Activated CD8-positive, alpha-beta memory T cell treated with anti-CD3 and anti-CD28 coated beads, Interleukin-2, amount 50 U/mL, for 48 hours (primary cell): Measurements from ENCODE around the gene TLCD3B.
"Not testable (repeated sequence)": the region's sequence is repeated elsewhere in the genome, so short reads cannot be mapped to it uniquely, and the experiment has no call there.

Experiments used
- DNase-seq: peaks from one replicate; pipeline ENCODE4 v3.0.0-alpha.2; 2020

Gene TLCD3B

GRCh38 chr16:30025156-30025555 is 5.9 kb downstream of the TLCD3B start:
- no peak for DNase-seq

- DNase-seq = no peak
Measured at GRCh38 chr16:30024451-30024850, 6.6 kb downstream of the TLCD3B start.

GRCh38 chr16:30023586-30023985 is 7.5 kb downstream of the TLCD3B start:
- no peak for DNase-seq

GRCh38 chr16:30022887-30023286 is 8.2 kb downstream of the TLCD3B start, which contains the start of gene C16orf92:
Gene C16orf92 (plus strand): TSS chr16:30023198. CDS start chr16:30023341, 143 bp downstream.
- DNase-seq = no peak

- no peak for DNase-seq
Measured at GRCh38 chr16:30018731-30019158, 12.3 kb downstream of the TLCD3B start.

GRCh38 chr16:30017937-30018336 is 13.1 kb downstream of the TLCD3B start:
- DNase-seq = not testable (repeated sequence)

GRCh38 chr16:30017277-30017656 is 13.8 kb downstream of the TLCD3B start:
- DNase-seq = no peak

GRCh38 chr16:30016555-30017276 is 14.4 kb downstream of the TLCD3B start:
- no peak for DNase-seq

GRCh38 chr16:30015450-30015849 is 15.6 kb downstream of the TLCD3B start:
- not testable (repeated sequence) for DNase-seq

GRCh38 chr16:30012598-30012997 is 18.5 kb downstream of the TLCD3B start:
- not testable (repeated sequence) for DNase-seq

- DNase-seq = no peak
Measured at GRCh38 chr16:30011714-30012504, 19.2 kb downstream of the TLCD3B start.

GRCh38 chr16:30010844-30011713 is 20.0 kb downstream of the TLCD3B start, which contains the start of gene DOC2A:
Gene DOC2A (minus strand): TSS chr16:30011027. CDS start chr16:30010222, 805 bp downstream.
- DNase-seq = no peak

GRCh38 chr16:30009990-30010843 is 20.9 kb downstream of the TLCD3B start:
- DNase-seq = no peak

- DNase-seq = no peak
Measured at GRCh38 chr16:30009085-30009862, 21.8 kb downstream of the TLCD3B start.

GRCh38 chr16:30007378-30007895 is 23.6 kb downstream of the TLCD3B start:
- no peak for DNase-seq

- DNase-seq = no peak
Measured at GRCh38 chr16:30006659-30007377, 24.3 kb downstream of the TLCD3B start.

GRCh38 chr16:30006095-30006473 is 25.0 kb downstream of the TLCD3B start:
- DNase-seq = no peak

GRCh38 chr16:30005341-30006094 is 25.6 kb downstream of the TLCD3B start:
- no peak for DNase-seq

- no peak for DNase-seq
Measured at GRCh38 chr16:30004811-30005242, 26.2 kb downstream of the TLCD3B start.

GRCh38 chr16:30004424-30004776 is 26.7 kb downstream of the TLCD3B start:
- DNase-seq = no peak
